Hypothalamus (tissue), 51 donors: ENCODE results near the gene PRKCQ.

ENCODE experiments used
- DNase-seq, 51 donors: peaks; one replicate each; lab custom pipeline; 2025; lab: John Stamatoyannopoulos, UW

Gene PRKCQ

GRCh38 chr10:6416892-6417512 lies 163.1 kb downstream of the PRKCQ start:
- peak in 2 of 51 donors; percentile 13 to 52 for DNase-seq

GRCh38 chr10:6411436-6411835 lies 168.6 kb downstream of the PRKCQ start:
- no peak for DNase-seq

GRCh38 chr10:6410830-6411229 lies 169.2 kb downstream of the PRKCQ start:
- no peak for DNase-seq

GRCh38 chr10:6409971-6410643 lies 170.0 kb downstream of the PRKCQ start:
- DNase-seq, result peak in 2 of 51 donors; percentile 6 to 27

GRCh38 chr10:6408799-6409198 lies 171.3 kb downstream of the PRKCQ start:
- no peak for DNase-seq

- no peak for DNase-seq
These were observed 172.9 kb downstream of the PRKCQ start for GRCh38 chr10:6407034-6407721.

GRCh38 chr10:6406220-6407033 lies 173.6 kb downstream of the PRKCQ start:
- DNase-seq, result peak in 3 of 51 donors; percentile 3 to 7 (median 6)

GRCh38 chr10:6405713-6406112 lies 174.4 kb downstream of the PRKCQ start:
- no peak for DNase-seq

GRCh38 chr10:6404127-6405072 lies 175.7 kb downstream of the PRKCQ start:
- no peak for DNase-seq

- no peak for DNase-seq
These were observed 177.1 kb downstream of the PRKCQ start for GRCh38 chr10:6402960-6403359.

GRCh38 chr10:6402349-6402709 lies 177.7 kb downstream of the PRKCQ start:
- peak in 10 of 51 donors; percentile 7 to 48 (median 21) for DNase-seq

GRCh38 chr10:6401558-6402348 lies 178.3 kb downstream of the PRKCQ start:
- peak in 43 of 51 donors; percentile 28 to 88 (median 65) for DNase-seq

GRCh38 chr10:6400821-6401465 lies 179.1 kb downstream of the PRKCQ start:
- no peak for DNase-seq

- DNase-seq, result peak in 1 of 51 donors; percentile 21
These were observed 179.7 kb downstream of the PRKCQ start for GRCh38 chr10:6400331-6400730.

GRCh38 chr10:6399879-6400278 lies 180.2 kb downstream of the PRKCQ start:
- DNase-seq, result peak in 1 of 51 donors; percentile 42

- peak in 33 of 51 donors; percentile 7 to 72 (median 49) for DNase-seq
These were observed 180.8 kb downstream of the PRKCQ start for GRCh38 chr10:6399231-6399741.

- no peak for DNase-seq
These were observed 181.7 kb downstream of the PRKCQ start for GRCh38 chr10:6398399-6398798.

- no peak for DNase-seq
These were observed 183.4 kb downstream of the PRKCQ start for GRCh38 chr10:6396652-6397051.
